ENCODE measurements around the gene FOXA2.

FOXA2 gene

DNA sequence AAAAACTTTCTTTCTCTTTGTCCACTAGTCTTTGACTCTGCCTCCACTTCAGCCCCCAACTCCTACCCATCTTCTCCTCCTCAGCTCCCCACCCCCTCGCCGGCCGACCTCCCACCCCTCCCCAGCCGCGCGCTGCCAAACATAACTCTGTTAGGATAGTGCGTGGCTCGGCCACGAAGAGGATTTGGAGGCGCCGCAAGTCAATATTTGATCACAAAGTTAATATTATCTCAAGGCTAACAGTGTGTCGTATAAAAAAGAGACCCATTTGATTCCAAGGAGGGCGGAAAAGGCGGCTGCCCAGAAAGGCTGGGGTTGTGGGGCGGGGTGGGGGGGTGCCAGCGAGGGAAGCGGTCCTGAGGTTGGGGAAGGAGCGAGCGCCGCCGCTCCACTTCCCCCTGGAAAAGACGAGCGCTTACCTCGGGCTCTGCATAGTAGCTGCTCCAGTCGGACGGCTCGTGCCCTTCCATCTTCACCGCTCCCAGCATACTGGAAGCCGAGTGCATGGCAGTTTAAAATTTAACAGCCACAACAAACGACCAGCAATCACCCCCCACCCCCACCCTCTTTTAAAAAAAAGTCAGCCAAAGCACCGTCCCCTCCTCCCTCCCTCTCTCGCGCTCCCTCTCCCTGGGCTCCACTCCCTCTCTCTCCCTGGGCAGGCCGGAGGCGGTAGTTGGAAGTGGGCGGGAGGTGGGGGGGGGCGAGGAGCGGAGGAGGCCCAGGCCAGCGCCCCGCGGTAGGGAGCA is 425 bp downstream of the FOXA2 start:
- H3K79me2 ChIP-seq (ENCODE audit: control insufficient read depth, low read length) = no peaks in the 10 kb centered on the region
- H3K4me3 ChIP-seq (ENCODE audit: low read length) = no peak overlapping the region
- H3K9me3 ChIP-seq (ENCODE audit: control insufficient read depth, insufficient read depth, low read length) = no peaks in the 10 kb centered on the region; the same call in 1 of the 2 replicates
- no peak for TF ChIP-seq EZH2phosphoT487 (IDR thresholded peaks at IDR 0.05; ENCODE audit: borderline replicate concordance, low read length)
- TF ChIP-seq CTCF (IDR thresholded peaks at IDR 0.05; ENCODE audit: low read depth, low read length, poor library complexity, severe bottlenecking) = no peak
- H3K27me3 ChIP-seq (ENCODE audit: control insufficient read depth, low read length) = no peaks in the 10 kb centered on the region
- H3K36me3 ChIP-seq (ENCODE audit: control insufficient read depth, low read length) = no peaks in the 10 kb centered on the region
- no peaks in the 10 kb centered on the region for H3F3A ChIP-seq (ENCODE audit: control insufficient read depth, insufficient read depth)
- no peaks in the 10 kb centered on the region for H3K4me1 ChIP-seq (ENCODE audit: control insufficient read depth, low read length)
- no peak overlapping the region for H3K4me2 ChIP-seq (ENCODE audit: low read length)
- H3K9me2 ChIP-seq (replicated peaks; ENCODE audit: control insufficient read depth, low read length) = no peaks in the 10 kb centered on the region
- H3K27ac ChIP-seq (ENCODE audit: low read depth, low read length) = no peak overlapping the region
- no peaks in the 10 kb centered on the region for H4K20me1 ChIP-seq (ENCODE audit: control insufficient read depth, insufficient read depth, low read depth, low read length)

DNA sequence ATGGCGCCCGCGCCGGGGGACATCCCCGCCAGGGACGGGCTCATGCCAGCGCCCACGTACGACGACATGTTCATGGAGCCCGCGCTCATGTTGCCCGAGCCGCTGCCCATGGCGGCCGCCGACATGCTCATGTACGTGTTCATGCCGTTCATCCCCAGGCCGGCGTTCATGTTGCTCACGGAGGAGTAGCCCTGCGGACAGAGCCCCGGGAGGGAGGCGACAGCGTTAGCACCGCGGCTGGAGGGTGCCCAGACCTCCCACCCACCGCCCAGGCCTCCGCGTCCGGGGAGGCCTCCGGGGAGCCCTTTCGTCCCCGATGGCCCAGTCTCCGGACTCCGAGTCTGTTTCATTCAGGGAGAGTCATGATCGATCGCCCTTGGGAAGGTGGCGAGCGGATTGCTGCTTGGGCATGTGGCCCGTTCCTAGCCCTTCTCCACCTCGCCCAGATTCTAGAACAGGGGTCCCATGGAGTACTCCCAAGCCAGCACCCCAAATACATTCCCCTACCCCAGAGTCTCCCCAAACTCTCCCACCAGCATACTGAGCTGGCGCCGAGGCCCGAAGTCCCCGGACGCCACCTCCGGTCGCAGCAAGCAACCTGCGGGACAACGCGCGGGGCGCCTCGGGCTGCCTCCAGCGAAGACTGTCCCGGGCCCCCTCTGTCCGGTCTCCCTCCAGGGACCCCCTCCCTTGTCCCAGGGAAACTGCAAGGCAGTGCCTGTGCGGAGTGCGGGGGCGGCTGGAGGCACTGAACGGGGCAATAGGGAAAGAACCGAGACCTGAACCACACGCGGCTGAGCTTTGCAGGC is 1.2 kb downstream of the FOXA2 start:
- Histone ChIP-seq H3K27me3 (ENCODE audit: control insufficient read depth, low read length) (no peaks in the 10 kb centered on the region), H3K79me2 (ENCODE audit: control insufficient read depth, low read length) (no peaks in the 10 kb centered on the region), H3K4me2 (ENCODE audit: low read length) (no peak overlapping the region), H3F3A (ENCODE audit: control insufficient read depth, insufficient read depth) (no peaks in the 10 kb centered on the region), H3K9me2 (replicated peaks; ENCODE audit: control insufficient read depth, low read length) (no peaks in the 10 kb centered on the region), H3K4me3 (ENCODE audit: low read length) (no peak overlapping the region), H4K20me1 (ENCODE audit: control insufficient read depth, insufficient read depth, low read depth, low read length) (no peaks in the 10 kb centered on the region), H3K9me3 (ENCODE audit: control insufficient read depth, insufficient read depth, low read length) (no peaks in the 10 kb centered on the region; the same call in 1 of the 2 replicates), H3K27ac (ENCODE audit: low read depth, low read length) (no peak overlapping the region), H3K36me3 (ENCODE audit: control insufficient read depth, low read length) (no peaks in the 10 kb centered on the region), H3K4me1 (ENCODE audit: control insufficient read depth, low read length) (no peaks in the 10 kb centered on the region)
- TF ChIP-seq CTCF (IDR thresholded peaks at IDR 0.05; ENCODE audit: low read depth, low read length, poor library complexity, severe bottlenecking) (no peak), EZH2phosphoT487 (IDR thresholded peaks at IDR 0.05; ENCODE audit: borderline replicate concordance, low read length) (no peak)

DNA sequence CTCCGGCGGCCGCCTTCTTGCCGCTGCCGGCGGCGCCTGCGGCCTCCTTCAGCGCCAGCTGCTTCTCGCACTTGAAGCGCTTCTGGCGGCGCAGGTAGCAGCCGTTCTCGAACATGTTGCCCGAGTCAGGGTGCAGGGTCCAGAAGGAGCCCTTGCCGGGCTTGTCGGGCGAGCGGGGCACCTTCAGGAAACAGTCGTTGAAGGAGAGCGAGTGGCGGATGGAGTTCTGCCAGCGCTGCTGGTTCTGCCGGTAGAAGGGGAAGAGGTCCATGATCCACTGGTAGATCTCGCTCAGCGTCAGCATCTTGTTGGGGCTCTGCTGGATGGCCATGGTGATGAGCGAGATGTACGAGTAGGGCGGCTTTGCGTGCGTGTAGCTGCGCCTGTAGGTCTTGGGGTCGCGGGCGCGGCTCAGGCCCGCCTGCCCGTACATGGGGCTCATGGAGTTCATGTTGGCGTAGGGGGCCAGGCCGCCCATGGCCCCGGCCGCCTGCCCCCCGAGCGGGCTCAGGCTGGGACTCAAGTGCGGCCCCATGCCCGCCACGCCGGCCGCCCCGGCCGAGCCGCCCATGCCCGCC is 1.9 kb downstream of the FOXA2 start:
- Histone ChIP-seq H3K27ac (ENCODE audit: low read depth, low read length) (no peak overlapping the region), H3K79me2 (ENCODE audit: control insufficient read depth, low read length) (no peaks in the 10 kb centered on the region), H3K36me3 (ENCODE audit: control insufficient read depth, low read length) (no peaks in the 10 kb centered on the region), H3K4me1 (ENCODE audit: control insufficient read depth, low read length) (no peaks in the 10 kb centered on the region), H3K27me3 (ENCODE audit: control insufficient read depth, low read length) (no peaks in the 10 kb centered on the region), H4K20me1 (ENCODE audit: control insufficient read depth, insufficient read depth, low read depth, low read length) (no peaks in the 10 kb centered on the region), H3K4me3 (ENCODE audit: low read length) (no peak overlapping the region), H3K9me2 (replicated peaks; ENCODE audit: control insufficient read depth, low read length) (no peaks in the 10 kb centered on the region), H3K9me3 (ENCODE audit: control insufficient read depth, insufficient read depth, low read length) (peaks cover 7% of the 10 kb centered on the region; the same call in 1 of the 2 replicates), H3K4me2 (ENCODE audit: low read length) (no peak overlapping the region), H3F3A (ENCODE audit: control insufficient read depth, insufficient read depth) (no peaks in the 10 kb centered on the region)
- no peak for TF ChIP-seq EZH2phosphoT487 (IDR thresholded peaks at IDR 0.05; ENCODE audit: borderline replicate concordance, low read length)
- no peak for TF ChIP-seq CTCF (IDR thresholded peaks at IDR 0.05; ENCODE audit: low read depth, low read length, poor library complexity, severe bottlenecking)

Measured in DOHH2 (cell line).